ENCODE measurements around the gene TBC1D1.

DNA sequence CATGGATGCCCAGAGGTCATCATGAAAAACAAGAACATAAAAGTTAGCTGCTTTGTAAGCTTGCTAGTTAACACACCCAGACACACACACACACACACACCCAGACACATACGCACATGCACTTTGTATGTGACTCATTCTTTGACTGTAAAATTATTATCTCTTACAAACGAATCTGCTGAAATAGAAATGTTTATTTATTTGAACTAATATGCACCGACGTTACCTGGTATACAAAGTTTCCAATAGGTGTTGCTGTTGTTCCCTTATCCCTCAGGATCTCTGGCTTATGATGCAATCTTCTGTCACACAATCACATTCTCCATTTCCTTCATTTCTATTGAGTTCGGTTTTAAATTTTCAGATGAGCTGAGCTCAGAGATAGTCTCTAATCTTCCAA is 278.6 kb downstream of the TBC1D1 start:
- TF ChIP-seq POLR2AphosphoS5 (IDR thresholded peaks at IDR 0.05; ENCODE audit: insufficient read depth in 1 of 2, low read depth in 1 of 2) = peak in 1 of 2 donors; percentile 12
- TF ChIP-seq, protein P1, sequence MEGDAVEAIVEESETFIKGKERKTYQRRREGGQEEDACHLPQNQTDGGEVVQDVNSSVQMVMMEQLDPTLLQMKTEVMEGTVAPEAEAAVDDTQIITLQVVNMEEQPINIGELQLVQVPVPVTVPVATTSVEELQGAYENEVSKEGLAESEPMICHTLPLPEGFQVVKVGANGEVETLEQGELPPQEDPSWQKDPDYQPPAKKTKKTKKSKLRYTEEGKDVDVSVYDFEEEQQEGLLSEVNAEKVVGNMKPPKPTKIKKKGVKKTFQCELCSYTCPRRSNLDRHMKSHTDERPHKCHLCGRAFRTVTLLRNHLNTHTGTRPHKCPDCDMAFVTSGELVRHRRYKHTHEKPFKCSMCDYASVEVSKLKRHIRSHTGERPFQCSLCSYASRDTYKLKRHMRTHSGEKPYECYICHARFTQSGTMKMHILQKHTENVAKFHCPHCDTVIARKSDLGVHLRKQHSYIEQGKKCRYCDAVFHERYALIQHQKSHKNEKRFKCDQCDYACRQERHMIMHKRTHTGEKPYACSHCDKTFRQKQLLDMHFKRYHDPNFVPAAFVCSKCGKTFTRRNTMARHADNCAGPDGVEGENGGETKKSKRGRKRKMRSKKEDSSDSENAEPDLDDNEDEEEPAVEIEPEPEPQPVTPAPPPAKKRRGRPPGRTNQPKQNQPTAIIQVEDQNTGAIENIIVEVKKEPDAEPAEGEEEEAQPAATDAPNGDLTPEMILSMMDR (IDR thresholded peaks at IDR 0.05) = no peak

Data from vagina (tissue), 2 donors.